Measurements from ENCODE around the gene MCCC1.
"Not testable (repeated sequence)": the region's sequence is repeated elsewhere in the genome, so short reads cannot be mapped to it uniquely, and the experiment has no call there.

MCCC1 gene

DNA sequence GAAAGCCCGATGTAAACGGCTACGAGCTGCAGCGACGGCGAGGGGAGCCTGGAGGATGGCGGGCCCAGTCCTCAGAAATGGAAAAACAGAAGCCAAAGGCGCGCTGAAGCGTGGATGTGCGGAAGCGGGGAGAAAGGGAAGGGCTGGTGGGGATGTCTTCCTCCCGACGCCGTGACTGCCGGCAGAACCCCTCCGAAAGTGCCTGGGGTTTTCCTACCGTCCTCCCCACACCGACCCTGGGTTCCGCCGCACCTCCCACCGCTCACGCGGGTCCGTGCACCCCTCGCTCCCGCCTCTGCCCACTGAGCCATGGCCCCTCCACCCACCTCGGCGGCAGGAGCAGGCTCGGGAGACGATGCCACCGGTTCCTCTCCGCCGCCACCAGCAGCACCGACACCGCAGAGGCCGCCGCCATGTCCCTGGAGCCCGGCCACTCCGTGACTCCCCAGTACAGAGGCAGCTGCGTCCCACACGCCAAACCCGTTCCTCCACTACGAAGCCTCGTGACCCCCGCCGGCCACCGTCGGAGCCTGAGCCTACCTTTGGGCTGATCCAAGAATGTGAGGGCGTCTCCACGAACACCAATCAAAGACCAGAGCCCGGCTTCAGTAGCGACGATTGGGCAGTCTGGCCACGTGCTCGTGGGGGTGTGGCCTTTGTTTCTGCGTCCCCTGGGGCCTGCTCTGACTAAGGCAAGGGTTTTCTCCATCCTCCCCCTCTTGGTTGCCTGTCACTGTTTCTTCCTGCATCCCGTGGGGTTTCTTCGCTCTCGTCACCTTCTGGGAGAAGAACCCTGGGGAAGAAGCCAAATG lies at the start of gene MCCC1:
MCCC1 (minus strand) TSS at position 471 of the 812 bp plus-strand sequence; CDS start at position 415, 56 bp downstream.
- DNase-seq (ENCODE audit: low spot score) = peak; percentile 96

DNA sequence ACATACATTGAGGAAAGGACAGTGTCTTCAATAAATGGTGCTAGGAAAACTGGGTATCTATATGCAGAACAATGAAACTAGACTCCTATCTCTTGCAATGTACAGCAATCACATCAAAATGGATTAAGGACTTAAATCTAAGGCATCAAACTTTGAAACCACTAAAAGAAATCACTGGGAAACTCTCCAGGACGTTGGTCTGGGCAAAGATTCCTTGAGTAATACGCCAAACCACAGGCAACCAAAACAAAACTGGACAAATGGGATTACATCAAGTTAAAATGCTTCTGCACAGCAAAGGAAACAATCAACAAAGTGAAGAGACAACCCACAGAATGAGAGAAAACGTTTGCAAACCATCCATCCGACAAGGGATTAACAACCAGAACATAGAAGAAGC lies 48.8 kb upstream of the MCCC1 start:
- DNase-seq (ENCODE audit: low spot score) = no peak

DNA sequence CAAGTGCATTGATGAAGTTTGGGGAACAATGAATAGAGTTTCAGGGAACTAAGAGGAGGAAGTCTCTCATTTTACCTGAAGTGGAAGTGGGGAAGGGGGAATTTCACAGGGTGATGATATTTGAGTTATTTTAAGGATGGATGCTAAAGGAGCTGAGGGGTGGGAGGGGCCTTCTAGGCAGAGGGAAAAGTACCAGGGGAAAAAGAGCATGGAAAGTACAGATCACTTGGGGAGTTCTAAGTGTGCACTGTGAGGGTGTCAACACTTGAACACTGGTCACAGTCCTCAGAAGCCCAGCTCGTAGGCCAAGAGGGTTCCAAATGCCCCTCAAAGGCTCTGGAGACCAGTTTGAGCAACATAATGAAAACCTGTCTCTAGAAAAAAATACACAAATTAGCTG lies 45.1 kb upstream of the MCCC1 start:
- no peak for DNase-seq (ENCODE audit: low spot score)

DNA sequence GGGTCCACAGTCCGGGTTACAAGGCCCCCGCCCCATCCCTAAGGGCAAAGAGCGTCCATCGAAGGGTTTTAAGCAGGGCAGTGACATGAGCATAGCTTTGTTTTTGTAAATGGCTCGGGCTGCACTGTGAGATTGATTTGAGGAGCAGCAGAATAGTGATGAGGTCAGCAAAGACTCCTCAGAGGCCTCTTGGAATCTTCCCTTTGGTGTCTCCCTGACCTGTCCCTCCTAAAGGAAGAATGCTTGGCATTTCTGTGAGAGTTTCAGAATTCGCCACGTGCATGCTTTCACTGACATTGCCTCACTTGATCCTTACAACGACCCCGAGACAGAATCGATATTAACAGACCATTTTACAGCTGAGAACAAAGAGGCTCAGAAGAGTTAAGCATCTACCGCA lies 42.9 kb upstream of the MCCC1 start:
- DNase-seq (ENCODE audit: low spot score) = no peak

DNA sequence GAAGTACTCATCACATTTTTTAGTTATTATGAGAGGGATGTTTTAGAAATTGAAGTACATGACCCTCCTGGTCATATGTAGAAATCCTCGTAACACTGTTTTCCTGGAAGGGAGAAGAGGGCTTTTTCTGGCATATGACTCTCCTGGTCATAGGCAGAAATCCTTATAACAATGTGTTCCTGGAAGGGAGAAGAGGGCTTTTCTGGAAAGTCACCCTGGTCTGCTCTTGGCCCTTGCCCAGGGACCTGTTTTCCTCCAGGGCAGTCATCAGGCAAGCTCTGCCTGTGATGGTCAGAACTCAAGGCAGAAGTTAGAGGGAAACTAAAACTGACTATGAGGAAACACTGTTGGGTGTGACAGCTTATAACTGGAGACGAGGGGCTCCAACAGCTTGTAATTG lies 35.5 kb upstream of the MCCC1 start:
- DNase-seq (ENCODE audit: low spot score) = no peak

DNA sequence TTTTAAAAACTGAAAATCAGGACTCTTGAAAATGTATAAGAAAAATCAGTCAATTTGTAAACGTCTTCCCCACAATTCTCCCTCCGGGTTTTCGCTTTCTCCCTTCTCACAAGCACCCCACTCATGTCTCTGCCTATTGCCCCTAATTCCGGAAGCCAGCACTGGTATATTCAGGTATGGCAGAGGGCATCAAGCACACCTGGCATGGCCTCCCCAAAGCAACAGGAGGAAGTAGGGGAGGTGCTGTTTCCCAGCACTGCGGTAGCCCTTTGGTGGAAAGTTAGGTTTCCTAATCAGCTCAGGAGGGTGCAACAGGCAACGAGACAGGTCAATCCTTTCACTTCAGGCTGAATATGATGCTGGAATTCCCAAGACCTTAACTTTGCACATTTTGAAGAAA lies 33.1 kb upstream of the MCCC1 start:
- no peak for DNase-seq (ENCODE audit: low spot score)

DNA sequence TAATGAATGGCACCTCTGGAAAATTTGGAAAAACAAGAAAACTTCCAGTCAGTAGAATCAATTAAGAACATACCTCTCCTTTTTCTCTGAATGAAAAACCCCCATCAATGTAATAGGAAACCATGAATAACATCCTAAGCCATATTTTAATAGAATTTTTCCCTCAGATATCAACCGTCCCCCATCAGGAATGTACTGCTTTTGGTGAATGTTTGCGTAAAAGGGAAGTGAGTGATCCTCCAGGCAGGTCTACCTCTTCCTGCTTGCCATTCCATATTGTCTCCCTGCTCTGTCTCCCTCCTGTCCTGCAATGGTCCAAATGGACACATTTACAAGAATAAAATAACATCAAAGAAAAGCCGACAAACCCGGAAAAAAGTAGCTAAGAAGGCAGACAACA lies 32.4 kb upstream of the MCCC1 start:
- DNase-seq (ENCODE audit: low spot score) = no peak

DNA sequence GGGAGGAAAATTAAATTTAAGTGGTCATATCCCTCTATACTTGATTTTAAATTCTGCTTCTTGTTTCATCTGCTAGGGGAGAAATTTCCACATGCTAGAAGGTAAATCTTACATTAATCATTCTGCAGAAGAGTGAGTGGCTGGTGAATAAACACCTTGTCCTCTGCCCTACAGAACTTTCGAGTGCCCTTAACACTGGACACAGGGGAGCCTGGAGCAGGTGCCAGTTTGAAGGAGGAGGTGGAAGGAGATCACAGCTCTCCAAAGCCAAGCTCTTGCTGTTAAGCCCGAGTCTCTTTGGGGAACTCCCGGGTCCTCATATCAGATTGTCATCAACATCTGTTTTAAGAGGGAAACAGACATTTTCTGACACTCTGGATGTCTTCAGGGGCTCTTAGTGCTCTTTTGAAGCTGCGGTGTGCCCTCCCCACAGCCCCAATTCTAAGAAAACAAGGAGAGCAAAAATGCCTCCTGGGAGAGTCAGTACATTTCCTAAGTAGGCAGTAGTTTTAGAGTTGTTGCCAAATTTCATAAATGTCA lies 32.0 kb upstream of the MCCC1 start:
- no peak for DNase-seq (ENCODE audit: low spot score)

DNA sequence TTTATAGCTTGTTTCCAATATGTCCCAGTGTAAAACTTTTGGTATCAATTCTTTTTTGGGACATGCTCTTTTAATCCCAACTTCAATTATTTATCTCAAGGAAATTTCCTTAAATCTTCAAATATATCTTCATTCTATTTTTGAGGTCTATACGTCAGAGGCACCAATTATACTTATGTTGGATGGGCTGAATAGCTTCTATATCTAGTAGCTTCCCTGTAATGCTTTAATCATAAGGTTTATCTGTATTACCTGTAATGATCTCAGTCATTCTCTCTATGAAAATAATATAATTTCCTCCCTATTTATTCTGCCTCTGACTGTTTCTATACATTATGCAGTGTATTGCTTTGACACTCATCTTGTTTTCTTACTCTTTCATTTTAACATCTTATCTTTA lies 29.9 kb upstream of the MCCC1 start:
- DNase-seq (ENCODE audit: low spot score) = no peak

DNA sequence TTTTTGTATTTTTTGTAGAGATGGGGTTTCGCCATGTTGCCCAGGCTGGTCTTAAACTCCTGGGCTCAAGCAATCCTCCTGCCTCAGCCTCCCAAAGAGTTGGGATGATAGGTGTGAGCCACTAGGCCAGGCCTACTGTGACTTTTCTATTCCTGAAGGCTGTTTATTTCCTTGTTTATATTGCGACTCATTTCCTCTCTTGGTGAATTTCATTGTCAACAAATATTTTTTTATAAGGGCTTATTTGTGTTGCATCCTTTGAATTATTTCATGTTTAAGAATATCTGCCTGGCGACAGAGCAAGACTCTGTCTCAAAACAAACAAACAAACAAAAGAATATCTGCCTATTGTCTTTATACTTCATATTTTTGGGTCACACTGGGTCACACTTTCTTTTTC lies 29.4 kb upstream of the MCCC1 start:
- DNase-seq (ENCODE audit: low spot score) = no peak

DNA sequence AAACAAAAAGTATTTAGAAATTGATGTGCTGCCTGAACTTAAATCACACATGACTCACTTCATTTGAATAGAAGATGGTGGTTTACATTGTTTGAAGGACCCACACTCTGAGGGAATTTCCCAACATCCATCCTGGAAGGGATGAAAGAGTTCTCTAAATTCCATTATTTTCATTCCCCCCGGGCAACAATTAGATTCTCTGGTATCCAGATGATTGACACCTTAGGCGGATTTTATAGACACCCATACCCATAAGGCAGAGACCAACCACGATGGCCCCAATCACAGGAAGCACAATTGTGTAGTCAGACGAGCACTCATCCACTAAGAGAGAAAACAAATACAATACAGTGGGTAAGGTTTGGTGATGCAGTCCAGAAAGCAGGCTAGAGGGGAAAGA lies 24.6 kb upstream of the MCCC1 start:
- DNase-seq (ENCODE audit: low spot score) = no peak

DNA sequence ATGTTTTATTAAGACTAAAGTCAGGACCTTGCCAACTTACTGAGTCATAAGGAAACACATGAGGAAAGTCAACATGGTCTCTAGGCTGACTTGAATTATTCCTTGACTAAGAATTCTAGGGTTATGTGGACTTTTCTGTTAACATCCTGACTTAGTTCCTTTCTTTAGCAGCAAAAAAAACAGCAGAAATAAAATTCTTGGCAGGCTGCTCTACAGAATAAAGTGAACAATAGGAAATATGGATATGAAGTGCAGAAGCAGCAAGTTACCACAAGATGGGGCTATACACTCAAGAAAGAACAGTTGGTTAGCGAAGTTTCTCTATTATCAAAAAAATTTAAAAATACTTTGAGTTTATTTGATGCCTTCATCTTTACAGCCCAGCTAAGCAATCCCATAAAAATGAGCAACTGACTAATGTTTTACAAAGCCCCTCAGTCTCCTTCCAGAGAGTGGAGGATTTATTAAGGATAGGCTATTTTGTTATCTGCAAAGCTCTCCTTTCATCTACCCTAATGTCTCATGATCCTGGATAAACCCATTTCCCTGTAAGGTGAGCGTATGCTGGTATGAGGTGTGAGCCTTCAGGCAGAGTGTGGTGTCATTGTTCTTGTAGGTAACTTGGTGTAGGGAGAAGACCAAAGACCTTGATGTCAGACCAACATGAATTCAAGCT lies 23.1 kb upstream of the MCCC1 start:
- peak; percentile 68 for DNase-seq (ENCODE audit: low spot score)

DNA sequence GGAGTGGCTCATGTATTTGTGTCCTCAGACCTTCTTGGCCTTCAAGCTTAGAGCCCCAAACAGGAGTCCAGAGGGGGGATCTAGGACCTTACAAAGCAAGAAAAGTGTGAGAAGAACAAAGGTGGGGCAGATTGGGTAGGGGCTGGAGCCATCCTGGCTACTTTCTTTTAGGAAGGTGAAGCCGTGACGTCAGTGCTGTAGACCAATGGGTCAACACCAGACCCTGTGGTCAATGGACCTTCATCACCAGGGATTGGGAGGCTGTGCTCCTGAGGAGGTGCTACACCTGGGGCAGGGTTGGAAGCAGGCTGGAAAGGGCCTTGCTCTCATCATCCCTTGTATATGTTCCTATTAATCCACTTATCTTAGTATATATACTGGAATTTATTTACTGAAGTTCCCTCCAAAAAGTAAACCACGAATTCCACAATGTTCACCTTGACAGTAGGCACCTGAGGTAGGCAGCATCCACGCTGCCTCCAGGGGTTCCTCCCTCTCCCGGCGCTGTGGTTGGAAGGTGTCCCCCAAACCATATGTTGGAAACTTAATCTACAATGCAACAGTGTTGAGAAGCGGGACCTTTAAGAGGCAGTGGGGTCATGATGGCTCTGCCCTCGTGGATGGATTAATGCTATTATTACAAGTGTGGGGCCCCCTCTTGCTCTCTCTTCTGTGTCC lies 21.4 kb upstream of the MCCC1 start:
- no peak for DNase-seq (ENCODE audit: low spot score)

DNA sequence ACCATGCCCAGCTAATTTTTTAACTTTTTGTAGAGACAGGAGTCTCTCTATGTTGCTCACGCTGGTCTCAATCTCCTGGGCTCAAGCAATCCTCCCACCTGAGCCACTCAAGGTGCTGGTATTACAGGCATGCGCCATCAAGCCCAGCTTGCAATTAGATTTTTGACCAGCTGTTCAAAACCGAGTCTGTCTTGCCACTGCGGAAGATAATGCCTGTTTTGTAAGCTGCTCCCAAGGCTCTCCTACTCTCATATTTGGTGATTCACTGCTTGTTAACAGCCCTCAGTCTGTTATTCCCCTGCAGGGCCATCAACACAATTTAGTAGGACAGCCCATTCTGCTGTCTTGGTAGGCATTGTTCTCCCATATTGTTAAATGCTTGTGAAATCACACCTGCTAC lies 17.8 kb upstream of the MCCC1 start:
- DNase-seq (ENCODE audit: low spot score) = no peak

DNA sequence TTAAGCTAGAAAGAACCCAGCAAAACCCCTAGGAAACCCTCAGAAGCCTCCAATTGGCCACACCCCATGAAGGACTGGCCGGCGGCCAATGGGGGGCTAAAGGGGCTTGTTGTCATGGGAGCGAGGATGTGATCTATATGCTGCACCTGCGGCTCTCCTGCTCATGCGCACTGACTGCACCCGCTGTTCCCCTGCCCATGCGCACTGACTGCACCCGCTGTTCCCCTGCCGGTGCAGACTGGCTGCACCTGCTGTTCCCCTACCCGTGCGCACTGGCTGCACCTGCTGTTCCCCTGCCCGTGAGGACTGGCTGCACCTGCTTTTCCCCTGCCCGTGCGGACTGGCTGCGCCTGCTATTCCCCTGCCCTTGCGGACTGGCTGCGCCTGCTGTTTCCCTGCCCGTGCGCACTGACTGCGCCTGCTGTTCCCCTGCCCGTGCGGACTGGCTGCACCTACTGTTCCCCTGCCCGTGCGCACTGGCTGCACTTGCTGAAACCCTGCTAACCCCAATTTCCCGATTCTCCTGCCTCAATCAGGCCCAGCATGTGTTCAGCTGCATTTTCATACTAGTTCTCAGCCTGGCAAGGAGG lies 16.8 kb upstream of the MCCC1 start:
- DNase-seq (ENCODE audit: low spot score) = no peak

DNA sequence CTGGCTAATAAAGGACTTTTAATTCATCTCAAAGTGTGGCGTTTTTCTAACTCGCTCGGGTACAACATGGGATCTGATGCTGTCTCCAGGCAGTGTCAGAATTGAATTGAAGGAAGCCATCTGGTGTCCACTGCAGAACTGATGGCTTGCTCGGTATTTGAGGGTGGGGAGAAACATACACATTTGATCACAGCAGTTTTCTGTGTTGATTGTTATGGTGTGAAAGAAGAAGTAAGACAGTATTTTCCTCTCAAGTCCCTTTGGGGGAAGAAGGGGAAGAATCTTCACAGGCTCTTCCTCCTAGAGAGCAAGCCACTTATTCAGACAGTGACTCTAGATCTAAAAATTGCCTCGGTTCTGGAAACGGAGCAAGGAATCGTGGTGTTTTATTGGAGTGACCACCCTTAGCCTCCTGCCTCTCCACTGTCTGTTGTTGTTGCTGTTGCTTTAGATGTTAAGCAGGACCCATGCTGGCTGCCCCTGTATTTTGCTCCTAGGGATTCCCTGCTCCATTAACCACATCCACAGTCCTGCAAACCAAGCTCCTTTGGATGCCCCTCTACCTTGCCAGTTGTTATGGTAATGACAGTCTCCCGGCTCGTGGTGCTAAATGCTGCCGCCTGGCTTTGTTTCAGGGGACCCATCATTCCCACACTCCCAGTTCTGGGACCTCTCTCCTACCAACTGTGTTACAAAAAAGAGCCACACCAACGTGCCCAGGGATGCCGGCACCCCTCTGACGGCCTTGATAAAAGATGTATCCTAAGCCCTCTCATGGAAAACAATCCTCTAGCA lies 15.3 kb upstream of the MCCC1 start:
- DNase-seq (ENCODE audit: low spot score) = no peak

DNA sequence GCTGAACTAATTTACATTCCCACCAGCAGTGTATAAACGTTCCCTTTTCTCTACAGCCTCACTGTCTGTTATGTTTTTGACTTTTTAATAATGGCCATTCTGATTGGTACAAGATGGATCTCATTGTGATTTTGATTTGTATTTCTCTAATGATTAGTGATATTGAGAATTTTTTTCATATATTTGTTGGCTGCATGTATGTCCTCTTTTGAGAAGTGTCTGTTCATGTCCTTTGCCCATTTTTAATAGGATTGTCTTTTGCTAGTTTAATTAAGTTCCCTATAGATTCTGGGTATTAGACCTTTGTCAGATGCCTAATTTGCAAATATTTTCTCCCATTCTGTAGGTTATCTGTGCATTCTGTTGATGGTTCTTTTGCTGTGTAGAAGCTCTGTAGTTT lies 10.6 kb upstream of the MCCC1 start:
- DNase-seq (ENCODE audit: low spot score) = not testable (repeated sequence)

DNA sequence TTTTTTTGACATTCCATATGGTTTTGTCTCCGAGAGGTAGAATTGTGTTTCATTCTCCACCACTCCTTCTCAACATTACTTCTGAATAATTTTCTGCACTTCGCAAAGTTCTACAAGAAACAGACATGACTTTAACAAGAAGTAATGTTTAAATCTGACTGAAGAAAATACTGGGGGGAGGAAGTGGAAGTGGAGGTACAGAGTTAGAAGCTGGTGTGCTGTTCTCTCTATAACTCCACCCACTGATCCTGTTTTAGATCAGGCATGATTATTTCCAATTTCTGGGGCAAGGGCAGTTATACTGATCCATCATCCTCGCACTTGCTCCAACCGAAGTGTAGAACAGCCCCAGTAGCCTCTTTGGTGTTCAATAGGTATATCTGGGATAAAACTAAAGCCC lies 9.2 kb upstream of the MCCC1 start:
- DNase-seq (ENCODE audit: low spot score) = no peak

DNA sequence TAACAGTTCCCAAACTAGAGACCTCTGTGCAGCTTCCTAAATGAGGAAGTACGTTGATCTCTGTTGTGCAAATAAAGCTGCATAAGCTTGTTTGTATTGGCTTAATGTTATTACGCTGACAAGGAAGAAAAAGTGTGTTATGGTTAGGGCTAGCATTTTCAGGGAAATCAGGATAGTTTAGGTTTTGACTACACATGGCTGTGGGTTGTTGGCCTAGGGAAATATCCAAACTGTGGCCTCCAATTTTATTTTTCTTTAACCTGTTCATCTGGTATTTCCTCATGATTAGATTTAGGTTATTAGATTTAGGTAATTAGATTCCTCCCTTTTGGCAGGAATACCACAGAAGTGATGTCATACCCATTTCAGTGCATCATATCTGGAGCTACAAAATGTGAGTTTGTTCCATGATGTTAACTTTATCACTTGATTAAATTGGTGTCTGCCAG lies 8.7 kb upstream of the MCCC1 start:
- DNase-seq (ENCODE audit: low spot score) = no peak

DNA sequence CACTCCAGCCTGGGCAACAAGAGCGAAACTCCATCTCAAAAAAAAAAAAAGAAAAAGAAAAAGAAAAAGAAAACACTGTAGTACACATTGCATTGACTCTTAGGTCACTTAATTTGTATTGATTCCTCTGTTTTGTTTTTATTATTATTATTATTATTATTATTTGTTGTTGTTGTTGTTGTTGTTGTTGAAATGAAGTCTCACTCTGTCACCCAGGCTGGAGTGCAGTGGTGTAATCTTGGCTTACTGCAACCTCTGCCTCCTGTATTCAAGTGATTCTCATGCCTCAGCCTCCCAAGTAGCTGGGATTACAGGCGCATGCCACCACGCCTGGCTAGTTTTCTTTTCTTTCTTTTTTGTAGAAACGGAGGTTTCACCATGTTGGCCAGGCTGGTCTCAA lies 8.1 kb upstream of the MCCC1 start:
- not testable (repeated sequence) for DNase-seq (ENCODE audit: low spot score)

DNA sequence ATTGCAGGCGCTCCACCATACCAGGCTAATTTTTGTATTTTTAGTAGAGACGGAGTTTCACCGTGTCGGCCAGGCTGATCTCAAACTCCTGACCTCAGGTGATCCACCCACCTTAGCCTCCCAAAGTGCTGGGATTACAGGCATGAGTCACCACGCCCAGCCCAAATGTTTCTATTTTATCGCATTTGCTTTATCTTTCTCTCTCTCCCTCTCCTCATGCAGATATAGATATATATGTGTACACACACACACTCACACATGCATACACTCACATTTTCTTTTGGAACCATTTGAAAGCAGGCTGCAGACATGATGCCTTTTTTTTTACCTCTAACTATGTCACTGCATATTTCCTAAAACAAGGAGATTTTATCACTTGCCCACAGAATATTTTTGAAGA lies 7.3 kb upstream of the MCCC1 start:
- DNase-seq (ENCODE audit: low spot score) = no peak

DNA sequence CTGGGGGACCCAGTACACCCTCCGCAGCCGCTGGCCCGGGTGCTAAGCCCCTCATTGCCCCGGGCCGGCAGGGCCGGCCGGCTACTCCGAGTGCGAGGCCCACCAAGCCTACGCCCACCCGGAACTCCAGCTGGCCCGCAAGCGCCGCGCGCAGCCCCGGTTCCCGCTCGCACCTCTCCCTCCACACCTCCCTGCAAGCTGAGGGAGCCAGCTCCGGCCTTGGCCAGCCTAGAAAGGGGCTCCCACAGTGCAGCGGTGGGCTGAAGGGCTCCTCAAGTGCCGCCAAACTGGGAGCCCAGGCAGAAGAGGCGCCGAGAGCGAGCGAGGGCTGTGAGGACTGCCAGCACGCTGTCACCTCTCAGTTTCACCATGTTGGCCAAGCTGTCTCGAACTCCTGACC lies 4.7 kb upstream of the MCCC1 start:
- not testable (repeated sequence) for DNase-seq (ENCODE audit: low spot score)
